PC-3 (cell line): ENCODE results near the gene OR5H14. TPM values are rescaled to one million over a fixed set of nuclear protein-coding genes. Genes with fewer than 3 reads are reported as not detected.
"Not testable (repeated sequence)": the region's sequence is repeated elsewhere in the genome, so short reads cannot be mapped to it uniquely, and the experiment has no call there.

ENCODE experiments used
- ATAC-seq: fragments of 200-7000 bp; cut with Tn5 transposase; 2 replicates; pipeline ENCODE4 v1.9.1; 2020; ENCODE audit warnings: mild to moderate bottlenecking, moderate library complexity
- BruUV-seq: library from RNA; stranded (reverse); fragments of 400-500 nt; replicated peaks from 2 replicates; lab custom pipeline; 2021; lab: Mats Ljungman, UMichigan
- CTCF ChIA-PET: fragments of 300-600 bp; sonication (Branson Sonifier 250); formaldehyde crosslinking; loops from one replicate; lab custom pipeline; 2022; ENCODE audit warnings: antibody characterized with exemption; lab: Charles Lee
- POLR2A ChIA-PET: fragments of 300-600 bp; sonication (Branson Sonifier 250); formaldehyde crosslinking; loops from one replicate; lab custom pipeline; 2022; ENCODE audit warnings: antibody characterized with exemption; ENCODE audit not compliant: unreplicated experiment; lab: Charles Lee
- DNase-seq: peaks from one replicate; pipeline ENCODE4 v3.0.0-alpha.2; 2015
- H2AFZ ChIP-seq: fragments of 300-600 bp; sonication (generic); 2 replicates; pipeline ENCODE4 v1.6.0; 2016; ENCODE audit warnings: antibody characterized with exemption, low read length
- H3F3A ChIP-seq: fragments of 300-600 bp; sonication (generic); one replicate; pipeline ENCODE4 v1.6.0; 2017; ENCODE audit warnings: antibody characterized with exemption, low read length, control low read depth, mild to moderate bottlenecking; ENCODE audit not compliant: unreplicated experiment
- H3K27ac ChIP-seq: fragments of 300-600 bp; sonication (generic); 2 replicates; pipeline ENCODE4 v1.5.1; 2016; ENCODE audit warnings: mild to moderate bottlenecking, low read length
- H3K27me3 ChIP-seq: fragments of 300-600 bp; sonication (generic); 2 replicates; pipeline ENCODE4 v1.6.1; 2016; ENCODE audit warnings: low read length, mixed read lengths
- H3K36me3 ChIP-seq: fragments of 300-600 bp; sonication (generic); 2 replicates; pipeline ENCODE4 v1.6.1; 2016; ENCODE audit warnings: low read depth, mixed run types, low read length, mixed read lengths
- H3K4me1 ChIP-seq: fragments of 300-600 bp; sonication (generic); 2 replicates; pipeline ENCODE4 v1.5.1; 2016; ENCODE audit warnings: low read length; ENCODE audit not compliant: insufficient read depth
- H3K4me2 ChIP-seq: fragments of 300-600 bp; sonication (generic); 2 replicates; pipeline ENCODE4 v1.6.0; 2016; ENCODE audit warnings: low read length
- H3K4me3 ChIP-seq: fragments of 300-600 bp; sonication (generic); 2 replicates; pipeline ENCODE4 v1.5.1; 2016; ENCODE audit warnings: mild to moderate bottlenecking, low read length, mixed read lengths
- H3K79me2 ChIP-seq: fragments of 300-600 bp; sonication (generic); 2 replicates; pipeline ENCODE4 v1.6.1; 2017; ENCODE audit warnings: low read length, mixed read lengths
- H3K9ac ChIP-seq: fragments of 300-600 bp; sonication (generic); 2 replicates; pipeline ENCODE4 v1.6.0; 2016; ENCODE audit warnings: mild to moderate bottlenecking, low read length
- H3K9me2 ChIP-seq: fragments of 300-600 bp; sonication (generic); replicated peaks from 2 replicates; pipeline ENCODE4 v1.6.1; 2016; ENCODE audit warnings: mixed run types, low read length, mixed read lengths
- H3K9me3 ChIP-seq: fragments of 300-600 bp; sonication (generic); 2 replicates; pipeline ENCODE4 v1.6.1; 2016; ENCODE audit warnings: low read length, mixed read lengths
- H4K20me1 ChIP-seq: fragments of 300-600 bp; sonication (generic); 2 replicates; pipeline ENCODE4 v1.6.1; 2016; ENCODE audit warnings: low read length, mixed read lengths
- CTCF ChIP-seq: fragments of 300-600 bp; sonication (generic); conservative IDR thresholded peaks from 2 replicates; pipeline ENCODE4 v1.5.1; 2017; ENCODE audit warnings: antibody characterized with exemption, low read depth, mild to moderate bottlenecking, low read length
- EZH2 ChIP-seq: fragments of 300-600 bp; sonication (generic); IDR thresholded peaks from one replicate; pipeline ENCODE4 v1.6.1; 2017; ENCODE audit warnings: antibody characterized with exemption, mild to moderate bottlenecking, low read length; ENCODE audit not compliant: unreplicated experiment
- EZH2phosphoT487 ChIP-seq: fragments of 300-600 bp; sonication (generic); IDR thresholded peaks from 2 replicates; pipeline ENCODE4 v1.6.1; 2018; ENCODE audit warnings: mild to moderate bottlenecking, antibody characterized with exemption, low read length, borderline replicate concordance
- intact Hi-C: fragments of 100-400 bp; cut with micrococcal nuclease; formaldehyde crosslinking; loops from 2 replicates; pipeline ENCODE4 v1.9.0; 2023
- total RNA-seq: library from RNA; depleted of rRNA; stranded (reverse); fragments of >200 nt; gene quantifications from 2 replicates; pipeline ENCODE4 v1.2.3, GENCODE V29; 2014

Gene OR5H14
- total RNA-seq, 1 experiment from 2014 or later: not detected

- no TSS peak for BruUV-seq
- no peak overlapping the region for H2AFZ ChIP-seq
- peaks cover 15% of the 10 kb centered on the region; the same call in 1 of the 2 replicates for H3K27me3 ChIP-seq
- no peaks in the 10 kb centered on the region for H3F3A ChIP-seq
- intact Hi-C loops: no loop called here
- ChIA-PET CTCF (no interaction called here), POLR2A (no interaction called here)
- H3K36me3 ChIP-seq: no peaks in the 10 kb centered on the region
- ATAC-seq (no peak), DNase-seq (no peak)
- H3K9me3 ChIP-seq: no peaks in the 10 kb centered on the region
- no peaks in the 10 kb centered on the region for H4K20me1 ChIP-seq
- H3K4me3 ChIP-seq: no peak overlapping the region
- H3K4me2 ChIP-seq: no peak overlapping the region
- H3K4me1 ChIP-seq: no peaks in the 10 kb centered on the region
- H3K27ac ChIP-seq: no peak overlapping the region
- H3K9ac ChIP-seq: no peak overlapping the region
- H3K79me2 ChIP-seq: no peaks in the 10 kb centered on the region
- no peak for TF ChIP-seq EZH2phosphoT487
- no peak for TF ChIP-seq CTCF
- TF ChIP-seq EZH2: no peak
- H3K9me2 ChIP-seq: no peaks in the 10 kb centered on the region
Observed at GRCh38 chr3:98148751-98149150, 1.5 kb downstream of the OR5H14 start.

GRCh38 chr3:98149456-98149855 lies 2.2 kb downstream of the OR5H14 start:
- peaks cover 10% of the 10 kb centered on the region; the same call in 1 of the 2 replicates for H3K27me3 ChIP-seq
- H3K9me3 ChIP-seq, ATAC-seq, H3K79me2 ChIP-seq, H3F3A ChIP-seq, CTCF ChIA-PET, H3K4me2 ChIP-seq, H3K9me2 ChIP-seq, H3K36me3 ChIP-seq, H3K9ac ChIP-seq, POLR2A ChIA-PET, H3K4me3 ChIP-seq, DNase-seq, H2AFZ ChIP-seq, intact Hi-C loops, H3K4me1 ChIP-seq, BruUV-seq, H4K20me1 ChIP-seq, H3K27ac ChIP-seq: not testable (repeated sequence)

GRCh38 chr3:98151241-98151640 lies 4.0 kb downstream of the OR5H14 start:
- Histone ChIP-seq H3K4me3 (no peak overlapping the region), H3K4me2 (no peak overlapping the region), H3F3A (no peaks in the 10 kb centered on the region), H3K79me2 (no peaks in the 10 kb centered on the region), H3K9me2 (no peaks in the 10 kb centered on the region), H4K20me1 (no peaks in the 10 kb centered on the region), H3K27me3 (peaks cover 8% of the 10 kb centered on the region; the same call in 1 of the 2 replicates), H3K9ac (no peak overlapping the region), H3K27ac (no peak overlapping the region), H2AFZ (no peak overlapping the region), H3K9me3 (no peaks in the 10 kb centered on the region), H3K4me1 (no peaks in the 10 kb centered on the region), H3K36me3 (no peaks in the 10 kb centered on the region)
- DNase-seq (no peak), ATAC-seq (no peak)
- intact Hi-C loops: no loop called here
- TF ChIP-seq EZH2phosphoT487: no peak
- no TSS peak for BruUV-seq
- ChIA-PET POLR2A (no interaction called here), CTCF (no interaction called here)

- CTCF ChIA-PET: no interaction called here
- no peak for ATAC-seq
Observed at GRCh38 chr3:98166396-98166795, 19.1 kb downstream of the OR5H14 start, which contains the start of gene OR5H15. Gene OR5H15, plus strand, starts transcription at chr3:98166696. Its CDS starts 2,004 bp downstream, at chr3:98168700.

More at GRCh38 chr3:98166396-98166795, 19.1 kb downstream of the OR5H14 start, which contains the start of gene OR5H15:
- Histone ChIP-seq H3K79me2 (no peaks in the 10 kb centered on the region), H3K27me3 (peaks cover 43% of the 10 kb centered on the region), H3K27ac (no peak within 1 kb of the TSS), H3K9me3 (no peaks in the 10 kb centered on the region), H3K9me2 (no peaks in the 10 kb centered on the region), H3K4me2 (no peak within 1 kb of the TSS), H2AFZ (no peak within 1 kb of the TSS), H3K36me3 (no peaks in the 10 kb centered on the region), H3K4me1 (no peaks in the 10 kb centered on the region), H3K4me3 (no peak within 1 kb of the TSS), H4K20me1 (no peaks in the 10 kb centered on the region), H3F3A (no peaks in the 10 kb centered on the region), H3K9ac (no peak within 1 kb of the TSS)
- no TSS peak for BruUV-seq
- intact Hi-C loops: no loop called here
- DNase-seq: no peak
- POLR2A ChIA-PET: no interaction called here
- TF ChIP-seq EZH2 (no peak), EZH2phosphoT487 (no peak), CTCF (no peak)
